HUES48 (cell line): ENCODE results near the gene NUDT21.

Experiments used
- H3K27ac ChIP-seq: one replicate; pipeline ENCODE4 v1.7.0; 2013; ENCODE audit warnings: low read depth, low read length, inconsistent platforms
- H3K27me3 ChIP-seq: 2 replicates; pipeline ENCODE4 v1.6.1; 2013; ENCODE audit warnings: mild to moderate bottlenecking, low read length; ENCODE audit not compliant: control insufficient read depth, insufficient read depth
- H3K36me3 ChIP-seq: 2 replicates; pipeline ENCODE4 v1.6.1; 2013; ENCODE audit warnings: low read length; ENCODE audit not compliant: control insufficient read depth, insufficient read depth
- H3K4me1 ChIP-seq: 2 replicates; pipeline ENCODE4 v1.6.1; 2013; ENCODE audit warnings: mild to moderate bottlenecking, low read length; ENCODE audit not compliant: control insufficient read depth, insufficient read depth
- H3K4me3 ChIP-seq: 2 replicates; pipeline ENCODE4 v1.5.1; 2013; ENCODE audit warnings: mild to moderate bottlenecking, low read depth, low read length
- H3K9ac ChIP-seq: 2 replicates; pipeline ENCODE4 v1.6.1; 2013; ENCODE audit warnings: mild to moderate bottlenecking, low read depth, low read length, moderate library complexity
- H3K9me3 ChIP-seq: 2 replicates; pipeline ENCODE4 v1.6.1; 2013; ENCODE audit warnings: low read length; ENCODE audit not compliant: control insufficient read depth, insufficient read depth

NUDT21 gene

DNA sequence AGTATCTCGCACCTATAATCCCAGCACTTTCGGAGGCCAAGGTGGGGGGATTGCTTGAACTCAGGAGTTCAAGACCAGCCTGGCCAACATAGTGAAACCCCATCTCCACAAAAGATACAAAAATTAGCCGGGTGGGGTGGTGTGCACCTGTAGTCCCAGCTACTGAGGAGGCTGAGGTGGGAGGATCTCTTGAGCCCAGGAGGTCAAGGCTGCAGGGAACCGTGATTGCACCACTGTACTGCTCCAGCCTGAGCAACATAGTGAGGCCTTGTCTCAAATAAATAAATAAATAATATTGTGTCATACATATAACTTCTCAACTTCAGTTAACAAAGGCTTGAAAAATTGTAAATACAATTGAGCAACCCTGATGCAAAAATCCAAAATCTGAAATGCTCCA lies 34.0 kb downstream of the NUDT21 start:
- no peaks in the 10 kb centered on the region for H3K27me3 ChIP-seq
- H3K4me3 ChIP-seq: no peak overlapping the region
- no peaks in the 10 kb centered on the region for H3K9me3 ChIP-seq
- no peak overlapping the region for H3K27ac ChIP-seq
- no peak overlapping the region for H3K9ac ChIP-seq
- peaks cover 31% of the 10 kb centered on the region for H3K4me1 ChIP-seq
- 0 out of 2 replicates have a peak, but pooled peaks cover under 1% of the 10 kb centered on the region for H3K36me3 ChIP-seq

DNA sequence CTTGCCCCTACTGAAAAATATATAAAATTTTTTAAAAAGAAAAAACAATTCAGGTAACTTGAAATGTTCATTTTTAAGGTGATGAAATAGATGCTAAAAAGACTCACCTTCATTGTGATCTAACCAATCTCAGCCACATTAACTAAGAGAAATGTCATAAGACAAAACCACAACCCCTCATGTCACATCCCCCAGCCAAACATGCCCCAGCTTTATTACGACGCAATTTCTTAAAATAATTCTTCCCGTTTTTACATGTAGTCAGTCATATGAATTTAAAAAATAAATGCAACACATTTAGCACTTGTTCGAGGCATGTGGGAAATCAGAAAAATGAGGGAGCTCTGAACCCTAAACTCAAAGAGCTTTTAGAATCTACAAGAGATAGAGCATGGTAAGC lies 35.3 kb downstream of the NUDT21 start:
- Histone ChIP-seq H3K9ac (no peak overlapping the region), H3K4me1 (peaks cover 25% of the 10 kb centered on the region), H3K4me3 (no peak overlapping the region)

DNA sequence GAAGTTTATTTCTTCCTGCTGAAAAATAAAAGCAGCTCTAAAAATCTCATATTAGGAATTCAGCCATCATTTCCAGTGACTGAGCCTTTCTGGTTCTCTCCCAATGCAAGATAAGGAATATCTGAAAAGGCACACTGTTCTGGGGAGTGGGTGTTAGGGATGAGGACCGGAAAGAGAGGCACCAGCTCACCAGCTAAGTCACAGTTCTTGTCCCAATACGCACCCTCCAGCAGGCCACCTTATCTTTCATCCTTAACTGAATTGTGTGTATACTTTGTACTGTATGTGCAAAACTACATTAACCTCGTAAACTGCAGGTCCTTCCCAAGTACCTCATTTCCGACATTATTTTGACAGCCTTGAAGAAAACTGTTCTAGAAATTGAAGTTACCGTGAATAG lies 36.8 kb downstream of the NUDT21 start:
- Histone ChIP-seq H3K4me1 (peaks cover 16% of the 10 kb centered on the region), H3K9ac (no peak overlapping the region), H3K27ac (no peak overlapping the region)

More for the DNA sequence above, 35.3 kb downstream of the NUDT21 start:
- H3K27ac ChIP-seq: no peak overlapping the region
- H3K36me3 ChIP-seq: peaks cover 8% of the 10 kb centered on the region; the same call in 1 of the 2 replicates
- no peaks in the 10 kb centered on the region for H3K27me3 ChIP-seq
- no peaks in the 10 kb centered on the region for H3K9me3 ChIP-seq

DNA sequence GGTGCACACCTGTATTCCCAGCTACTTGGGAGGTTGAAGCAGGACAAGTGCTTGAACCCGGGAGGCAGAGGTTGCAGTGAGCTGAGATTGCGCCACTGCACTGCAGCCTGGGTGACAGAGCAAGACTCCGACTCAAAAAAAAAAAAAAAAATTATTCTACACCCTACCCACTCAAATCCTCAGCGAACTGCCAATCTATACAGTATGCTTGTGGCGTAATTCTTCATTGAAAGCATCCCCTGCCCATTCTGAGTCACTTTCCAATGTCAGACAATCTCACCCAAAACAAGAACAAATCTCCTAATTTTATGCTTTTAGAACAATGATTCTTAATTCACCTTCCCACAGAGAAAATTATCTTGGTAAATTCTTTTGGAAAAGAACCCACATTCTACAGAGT lies 37.8 kb downstream of the NUDT21 start:
- peaks cover 19% of the 10 kb centered on the region for H3K36me3 ChIP-seq
- no peak overlapping the region for H3K9ac ChIP-seq
- H3K27me3 ChIP-seq: no peaks in the 10 kb centered on the region
- H3K4me1 ChIP-seq: peaks cover 16% of the 10 kb centered on the region
- no peak overlapping the region for H3K4me3 ChIP-seq
- H3K27ac ChIP-seq: no peak overlapping the region
- no peaks in the 10 kb centered on the region for H3K9me3 ChIP-seq

More for the DNA sequence above, 36.8 kb downstream of the NUDT21 start:
- Histone ChIP-seq H3K36me3 (peaks cover 9% of the 10 kb centered on the region; the same call in 1 of the 2 replicates), H3K27me3 (no peaks in the 10 kb centered on the region), H3K9me3 (no peaks in the 10 kb centered on the region), H3K4me3 (no peak overlapping the region)

DNA sequence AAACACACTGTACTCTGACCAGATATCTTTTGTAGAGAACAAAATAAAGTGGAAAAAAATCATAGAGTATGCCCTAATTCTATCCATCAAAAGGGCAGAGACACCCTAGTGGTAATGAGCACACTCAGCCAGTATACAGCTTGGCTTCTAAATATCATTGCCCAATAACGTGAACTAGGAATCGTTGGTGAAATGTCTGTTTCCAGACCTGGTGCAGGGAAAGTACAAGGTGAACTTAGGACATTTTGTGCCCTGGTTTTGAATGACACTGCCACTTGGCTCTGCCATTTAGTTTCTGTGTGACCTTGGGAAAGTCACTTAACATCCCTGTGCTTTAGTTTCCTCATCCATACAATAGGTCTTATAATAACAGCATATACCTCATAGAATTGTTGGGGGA lies 39.5 kb downstream of the NUDT21 start:
- peaks cover 28% of the 10 kb centered on the region for H3K36me3 ChIP-seq
- H3K27me3 ChIP-seq: no peaks in the 10 kb centered on the region
- peaks cover 16% of the 10 kb centered on the region for H3K4me1 ChIP-seq
- H3K9ac ChIP-seq: no peak overlapping the region
- no peak overlapping the region for H3K27ac ChIP-seq
- H3K9me3 ChIP-seq: no peaks in the 10 kb centered on the region
- no peak overlapping the region for H3K4me3 ChIP-seq

DNA sequence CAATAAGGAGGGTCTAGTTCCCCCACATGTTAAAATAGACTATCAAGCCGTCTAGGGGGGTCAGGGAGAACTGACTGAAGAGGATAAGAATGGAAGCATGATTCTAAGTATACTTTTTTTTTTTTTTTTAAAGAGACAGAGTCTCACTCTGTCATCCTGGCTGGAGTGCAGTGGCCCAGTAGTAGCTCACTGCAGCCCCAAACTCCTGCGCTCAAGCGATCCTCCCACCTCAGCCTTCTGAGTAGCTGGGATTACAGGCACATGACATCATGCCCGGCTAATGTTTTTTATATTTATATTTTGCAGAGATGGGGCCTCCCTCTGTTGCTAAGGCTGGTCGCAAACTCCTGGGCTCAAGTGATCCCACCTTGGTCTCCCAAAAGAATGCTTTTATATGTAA lies 40.0 kb downstream of the NUDT21 start:
- no peaks in the 10 kb centered on the region for H3K9me3 ChIP-seq
- no peak overlapping the region for H3K4me3 ChIP-seq
- no peak overlapping the region for H3K27ac ChIP-seq
- H3K4me1 ChIP-seq: peaks cover 16% of the 10 kb centered on the region
- peaks cover 28% of the 10 kb centered on the region for H3K36me3 ChIP-seq
- H3K9ac ChIP-seq: no peak overlapping the region
- no peaks in the 10 kb centered on the region for H3K27me3 ChIP-seq

DNA sequence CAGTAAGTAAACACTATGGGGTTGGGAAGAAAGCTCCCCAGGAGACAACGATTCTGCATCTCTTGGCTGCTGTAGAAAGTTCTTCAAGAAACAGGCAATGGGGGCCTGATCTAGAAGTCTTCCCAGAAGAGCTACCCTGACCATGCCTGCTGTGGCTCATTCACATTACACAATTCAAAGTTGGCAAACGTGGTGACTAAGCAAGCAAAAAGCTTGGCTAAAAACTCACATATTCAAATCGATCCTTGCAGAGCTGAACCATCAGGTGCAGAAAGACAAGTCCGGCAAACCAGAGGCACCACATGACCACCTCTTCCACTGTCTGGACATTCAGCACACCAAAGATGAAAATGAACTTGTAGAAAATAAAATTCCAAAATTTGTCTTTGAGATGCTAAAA lies 41.9 kb downstream of the NUDT21 start:
- Histone ChIP-seq H3K9ac (no peak overlapping the region), H3K27me3 (no peaks in the 10 kb centered on the region), H3K4me3 (no peak overlapping the region), H3K27ac (no peak overlapping the region), H3K9me3 (no peaks in the 10 kb centered on the region), H3K36me3 (peaks cover 38% of the 10 kb centered on the region), H3K4me1 (0 out of 2 replicates have a peak, but pooled peaks cover 5% of the 10 kb centered on the region)

DNA sequence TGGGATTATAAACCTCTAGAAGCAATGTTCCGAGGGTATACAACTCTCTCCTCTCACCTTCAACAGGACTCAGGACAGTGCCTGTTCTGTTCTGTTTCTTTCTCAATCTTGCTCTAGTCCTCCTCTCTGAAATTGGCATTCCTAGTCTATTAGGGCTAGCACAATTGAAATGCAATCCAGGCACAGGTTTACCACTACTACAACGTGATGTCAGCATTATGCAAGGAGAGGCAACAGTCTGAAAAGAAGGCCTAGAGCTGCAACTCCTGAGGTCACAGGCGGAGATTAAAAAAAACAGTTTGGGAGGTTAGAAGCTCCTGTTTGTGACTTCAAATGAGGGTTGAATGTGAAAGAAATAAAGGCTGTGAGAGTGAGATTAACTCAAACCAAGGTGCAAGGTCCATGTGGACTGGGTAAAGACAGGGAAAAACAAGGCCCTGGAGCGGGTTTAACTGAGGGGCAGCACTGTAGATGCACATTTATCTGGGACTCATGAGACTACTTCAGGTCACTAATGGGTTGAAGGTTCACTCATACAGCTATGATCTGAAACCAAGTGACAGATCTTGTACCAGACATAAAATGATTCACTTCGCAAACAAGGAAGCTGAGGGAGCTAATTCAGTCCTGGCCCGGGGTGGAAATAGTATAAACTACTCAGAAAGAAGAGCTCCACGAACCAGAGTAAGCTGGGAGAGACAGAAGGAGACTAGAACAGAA lies 42.6 kb downstream of the NUDT21 start:
- Histone ChIP-seq H3K27ac (no peak overlapping the region), H3K9ac (no peak overlapping the region), H3K9me3 (no peaks in the 10 kb centered on the region), H3K36me3 (peaks cover 42% of the 10 kb centered on the region), H3K4me1 (no peaks in the 10 kb centered on the region), H3K4me3 (no peak overlapping the region), H3K27me3 (no peaks in the 10 kb centered on the region)

DNA sequence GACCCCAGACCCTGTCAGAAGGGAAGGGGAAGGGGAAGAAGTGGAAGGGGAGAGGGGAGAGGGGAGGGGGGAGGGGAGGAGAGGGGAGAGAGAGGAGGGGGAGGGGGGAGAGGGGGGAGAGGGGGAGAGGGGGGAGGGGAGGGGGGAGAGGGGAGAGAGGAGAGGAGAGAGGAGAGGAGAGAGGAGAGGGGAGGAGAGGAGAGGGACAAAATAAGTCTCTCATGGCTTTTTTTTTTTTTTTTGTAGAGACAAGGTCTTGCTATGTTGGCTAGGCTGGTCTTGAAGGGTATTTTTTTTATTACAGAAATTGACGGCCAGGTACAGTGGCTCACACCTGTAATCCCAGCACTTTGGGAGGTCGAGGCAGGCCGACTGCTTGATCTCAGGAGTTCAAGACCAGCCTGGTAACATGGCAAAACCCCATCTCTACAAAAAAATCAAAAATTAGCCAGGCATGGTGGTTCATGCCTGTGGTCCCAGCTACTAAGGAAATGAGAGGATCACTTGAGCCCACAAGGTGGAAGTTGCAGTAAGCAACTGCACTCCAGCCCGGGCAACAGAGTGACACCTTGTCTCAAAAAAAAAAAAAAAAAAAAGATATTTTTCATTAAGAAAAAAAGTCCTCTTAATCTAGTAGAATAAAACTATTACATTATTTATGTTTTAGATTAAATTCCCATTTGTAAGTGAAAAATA lies 45.0 kb downstream of the NUDT21 start:
- H3K27ac ChIP-seq: no peak overlapping the region
- no peak overlapping the region for H3K4me3 ChIP-seq
- no peaks in the 10 kb centered on the region for H3K4me1 ChIP-seq
- H3K9ac ChIP-seq: no peak overlapping the region
- H3K27me3 ChIP-seq: no peaks in the 10 kb centered on the region
- peaks cover 55% of the 10 kb centered on the region for H3K36me3 ChIP-seq
- H3K9me3 ChIP-seq: no peaks in the 10 kb centered on the region

DNA sequence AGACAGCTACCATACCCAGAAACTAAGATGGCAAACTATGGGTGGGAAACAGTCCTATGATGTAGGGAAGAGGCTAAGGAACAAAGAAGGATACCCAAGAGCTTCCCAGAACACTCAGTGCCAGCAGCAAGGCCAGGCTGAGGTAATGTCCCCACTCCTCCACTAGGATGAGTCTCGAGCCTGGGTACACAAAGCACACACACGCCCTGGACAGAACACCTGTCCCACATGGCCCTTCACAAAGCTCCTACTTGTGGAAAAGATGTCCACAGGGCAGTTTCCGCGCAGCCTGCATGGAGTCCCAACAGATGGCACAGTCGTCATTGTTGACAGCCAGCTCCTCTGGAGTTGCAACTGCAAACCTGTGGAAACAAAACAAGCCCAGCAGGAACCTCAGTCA lies 49.6 kb downstream of the NUDT21 start:
- H3K36me3 ChIP-seq: peaks cover 43% of the 10 kb centered on the region
- H3K4me1 ChIP-seq: no peaks in the 10 kb centered on the region
- H3K9ac ChIP-seq: no peak overlapping the region
- no peaks in the 10 kb centered on the region for H3K9me3 ChIP-seq
- H3K27me3 ChIP-seq: no peaks in the 10 kb centered on the region
- no peak overlapping the region for H3K4me3 ChIP-seq
- H3K27ac ChIP-seq: no peak overlapping the region

DNA sequence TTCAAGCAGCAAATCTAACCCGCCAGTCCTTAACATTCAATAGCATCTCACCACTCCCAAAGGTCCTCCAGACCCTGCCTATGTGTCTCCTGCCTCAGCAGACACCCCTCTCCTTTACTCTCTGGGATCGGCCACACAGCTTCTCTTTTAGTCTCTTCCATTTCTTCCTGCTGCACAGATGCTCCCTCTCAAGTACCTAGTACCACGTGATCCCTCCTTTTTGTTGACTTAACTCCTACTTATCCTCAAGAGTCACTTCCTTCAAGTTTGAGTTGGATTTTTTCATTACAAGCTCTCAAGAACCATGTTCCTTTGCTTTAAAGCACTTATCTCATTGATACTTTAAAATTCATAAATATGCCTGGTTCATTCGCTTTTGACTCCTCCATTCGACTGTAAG lies 50.7 kb downstream of the NUDT21 start:
- H3K9ac ChIP-seq: no peak overlapping the region
- peaks cover 43% of the 10 kb centered on the region for H3K36me3 ChIP-seq
- H3K9me3 ChIP-seq: no peaks in the 10 kb centered on the region
- no peaks in the 10 kb centered on the region for H3K27me3 ChIP-seq
- no peaks in the 10 kb centered on the region for H3K4me1 ChIP-seq
- H3K4me3 ChIP-seq: no peak overlapping the region
- H3K27ac ChIP-seq: no peak overlapping the region
